GM12891 (cell line): ENCODE results near the gene TMEM179.

Experiments
- DNase-seq: peaks from one replicate; pipeline ENCODE4 v3.0.0; 2011; ENCODE audit warnings: low spot score; ENCODE audit not compliant: insufficient read length
- FAIRE-seq: peaks from 2 replicates; lab custom pipeline; 2011; peaks lifted over from hg19 to GRCh38; lab: Jason Lieb, UNC
- PAX5 ChIP-seq: IDR thresholded peaks from 2 replicates; pipeline ENCODE4 v1.6.1; 2011; ENCODE audit warnings: low read length, moderate library complexity, mild to moderate bottlenecking; ENCODE audit not compliant: insufficient read depth, severe bottlenecking
- POLR2A ChIP-seq: IDR thresholded peaks from 2 replicates; pipeline ENCODE4 v1.6.1; 2011; ENCODE audit warnings: low read depth, low read length, control low read depth
- POLR2AphosphoS5 ChIP-seq: IDR thresholded peaks from 2 replicates; pipeline ENCODE4 v1.6.1; 2011; ENCODE audit warnings: low read depth, low read length, control low read depth
- POU2F2 ChIP-seq: IDR thresholded peaks from 2 replicates; pipeline ENCODE4 v1.6.1; 2011; ENCODE audit warnings: low read depth, mild to moderate bottlenecking, control low read depth, low read length, moderate library complexity
- SPI1 ChIP-seq: IDR thresholded peaks from 2 replicates; pipeline ENCODE4 v1.6.1; 2011; ENCODE audit warnings: low read depth, low read length, control low read depth
- TAF1 ChIP-seq: IDR thresholded peaks from 2 replicates; pipeline ENCODE4 v1.6.1; 2011; ENCODE audit warnings: low read depth, low read length, control low read depth

Gene TMEM179

DNA sequence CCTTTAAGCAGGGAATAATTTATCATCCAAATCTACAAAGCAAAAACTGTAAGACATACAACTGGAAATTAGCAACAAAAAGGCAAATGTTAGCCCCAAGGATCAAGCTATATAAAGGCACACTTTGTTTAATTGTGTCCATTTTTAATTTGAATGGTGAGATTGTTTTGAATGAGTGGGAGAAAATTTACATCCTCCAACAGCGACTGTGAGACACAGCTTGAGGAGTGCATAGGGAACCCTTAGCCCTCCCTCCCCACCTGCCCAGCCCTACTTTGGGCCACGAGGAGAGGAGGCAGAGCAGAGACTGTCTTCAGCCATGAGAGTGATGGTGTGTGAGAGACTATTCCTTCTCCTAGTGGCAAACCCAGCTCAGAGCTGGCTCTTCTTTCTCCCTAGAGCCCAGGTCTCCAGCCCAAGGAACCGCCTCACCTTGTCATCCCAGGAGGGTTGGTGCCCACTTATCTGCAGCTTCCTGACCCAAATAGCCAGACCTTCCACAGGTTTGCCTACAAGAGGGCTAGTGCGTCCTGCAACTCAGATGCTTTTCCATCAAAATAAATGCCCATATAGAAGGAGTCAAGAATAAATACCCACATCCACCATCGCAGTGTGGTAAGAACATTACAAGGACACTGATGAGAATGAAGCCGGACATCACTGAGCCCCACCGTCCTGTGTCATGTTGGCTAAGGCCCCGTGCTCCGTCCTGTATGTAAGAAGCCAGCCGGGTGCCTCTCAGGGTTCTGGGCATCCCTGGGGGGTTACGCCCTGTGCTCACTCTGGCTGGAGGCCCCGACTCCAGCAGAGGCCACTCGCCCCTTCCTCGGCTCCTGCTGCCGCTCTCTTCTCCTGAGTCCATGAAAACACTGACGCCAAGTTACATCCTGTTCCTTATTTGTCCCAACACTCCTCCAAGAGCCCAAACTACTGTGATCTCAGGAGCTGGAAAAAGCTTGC is 61.4 kb downstream of the TMEM179 start:
- FAIRE-seq (no peak), DNase-seq (no peak)
- TF ChIP-seq PAX5 (no peak), POLR2A (no peak), POLR2AphosphoS5 (no peak), TAF1 (no peak), SPI1 (no peak), POU2F2 (no peak)

DNA sequence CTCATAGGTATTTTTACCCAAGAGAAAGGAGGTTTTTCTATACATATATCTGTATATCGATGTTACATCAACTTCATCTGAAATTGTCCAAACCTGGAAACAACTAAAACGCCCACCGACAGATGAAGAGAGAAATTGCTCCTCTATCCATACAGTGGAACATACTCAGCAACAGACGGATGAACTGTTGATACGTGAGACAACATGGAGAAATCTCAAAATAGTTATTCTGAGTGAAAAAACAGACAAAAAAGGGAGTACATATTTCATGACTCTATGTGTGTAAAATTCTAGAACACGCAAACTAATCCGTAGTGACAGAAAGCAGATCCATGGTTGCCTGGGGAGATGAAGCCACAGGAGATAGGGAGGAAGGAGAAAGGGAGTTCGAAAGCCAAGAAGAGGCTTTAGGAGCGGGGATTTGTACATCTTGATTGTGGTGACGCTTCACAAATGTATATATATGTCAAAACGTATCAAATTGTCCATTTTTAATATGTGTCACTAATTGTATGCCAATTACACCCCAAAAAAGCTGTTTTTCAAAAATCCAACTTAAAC is 62.6 kb downstream of the TMEM179 start:
- FAIRE-seq: no peak
- no peak for DNase-seq
- TF ChIP-seq POU2F2: no peak
- TF ChIP-seq SPI1: no peak
- TF ChIP-seq PAX5: no peak
- no peak for TF ChIP-seq POLR2A
- no peak for TF ChIP-seq TAF1
- no peak for TF ChIP-seq POLR2AphosphoS5
